Measurements from ENCODE around the gene CEP131.

CEP131 gene

GRCh38 chr17:81251094-81251708, 28.4 kb upstream of the CEP131 start:
- DNase-seq: peak; percentile 100

GRCh38 chr17:81250286-81251093, 27.7 kb upstream of the CEP131 start:
- DNase-seq: peak; percentile 76

- DNase-seq: peak; percentile 57
These were observed 26.7 kb upstream of the CEP131 start for GRCh38 chr17:81249223-81250040.

- DNase-seq: no peak
These were observed 25.9 kb upstream of the CEP131 start for GRCh38 chr17:81248649-81249048.

- no peak for DNase-seq
These were observed 24.7 kb upstream of the CEP131 start for GRCh38 chr17:81247339-81247990.

- DNase-seq: no peak
These were observed 24.0 kb upstream of the CEP131 start for GRCh38 chr17:81246679-81247338.

GRCh38 chr17:81246343-81246670, 23.5 kb upstream of the CEP131 start:
- DNase-seq: no peak

GRCh38 chr17:81245665-81246342, 23.0 kb upstream of the CEP131 start:
- no peak for DNase-seq

GRCh38 chr17:81245024-81245664, 22.4 kb upstream of the CEP131 start:
- DNase-seq: no peak

- no peak for DNase-seq
These were observed 21.7 kb upstream of the CEP131 start for GRCh38 chr17:81244358-81245023.

- no peak for DNase-seq
These were observed 20.5 kb upstream of the CEP131 start for GRCh38 chr17:81243333-81243664.

- DNase-seq: no peak
These were observed 19.9 kb upstream of the CEP131 start for GRCh38 chr17:81242421-81243332.

GRCh38 chr17:81241648-81242420, 19.1 kb upstream of the CEP131 start:
- peak; percentile 53 for DNase-seq

- no peak for DNase-seq
These were observed 18.4 kb upstream of the CEP131 start for GRCh38 chr17:81241203-81241602.

- no peak for DNase-seq
These were observed 18.0 kb upstream of the CEP131 start for GRCh38 chr17:81240761-81241160.

GRCh38 chr17:81239714-81240555, 17.2 kb upstream of the CEP131 start:
- DNase-seq: peak; percentile 42

- peak; percentile 100 for DNase-seq
These were observed 16.3 kb upstream of the CEP131 start, which contains the start of the genes NDUFAF8 and TEPSIN for GRCh38 chr17:81238815-81239713. TSS of gene NDUFAF8 (plus strand) at chr17:81239318. CDS start at chr17:81239364, 46 bp downstream. TSS of gene TEPSIN (minus strand) at chr17:81239055. CDS start at chr17:81239033, 22 bp downstream.
